GM23248 (cell line): ENCODE results near the gene CNTNAP5.

Experiments
- EZH2 ChIP-seq: fragments of 200-600 bp; sonication (generic); IDR thresholded peaks from 2 replicates; pipeline ENCODE4 v1.6.1; 2018; ENCODE audit warnings: antibody characterized with exemption, mild to moderate bottlenecking; ENCODE audit not compliant: insufficient read depth, poor library complexity, severe bottlenecking
- EZH2phosphoT487 ChIP-seq: fragments of 200-600 bp; sonication (generic); IDR thresholded peaks from 2 replicates; pipeline ENCODE4 v1.6.1; 2018; ENCODE audit warnings: antibody characterized with exemption, moderate library complexity, mild to moderate bottlenecking, low read depth; ENCODE audit not compliant: insufficient read depth

DNA sequence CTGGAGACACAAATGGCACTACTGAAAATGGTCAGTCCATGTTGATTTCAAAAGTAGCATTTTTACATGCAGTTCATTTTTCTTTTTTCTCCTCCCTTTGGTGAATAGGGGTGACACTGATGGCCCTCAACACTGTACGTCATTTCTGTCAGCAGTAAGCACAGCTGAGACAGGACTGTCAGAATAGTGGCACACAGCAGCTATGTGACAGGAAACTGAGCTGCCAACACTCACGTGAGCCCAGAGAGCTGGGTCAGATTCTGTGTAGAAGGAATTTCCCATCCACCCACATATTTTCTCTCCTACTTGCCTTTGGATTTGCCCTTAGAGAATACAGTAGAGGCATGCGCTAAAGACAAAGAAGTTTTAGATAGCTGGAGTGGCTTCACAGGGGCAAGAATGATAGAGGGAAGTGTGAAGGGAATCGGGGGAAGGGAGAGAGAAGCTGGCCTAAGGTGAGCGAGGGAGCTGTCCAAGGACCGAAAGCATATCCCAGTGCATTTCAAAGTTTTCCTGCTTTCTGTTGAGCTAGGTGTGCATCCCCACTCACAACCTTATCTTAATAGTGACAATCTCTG, 476.6 kb downstream of the CNTNAP5 start:
- TF ChIP-seq EZH2phosphoT487 = no peak
- no peak for TF ChIP-seq EZH2
